Activated CD4-positive, alpha-beta T cell treated with anti-CD3 and anti-CD28 coated beads, Interleukin-2, amount 10 ng/mL, durations not matched to agents 7 days and 5 days (primary cell): ENCODE measurements around the gene NSF. TPM values are rescaled to one million over a fixed set of nuclear protein-coding genes. Genes with fewer than 3 reads are reported as not detected.
"Not testable (repeated sequence)": the region's sequence is repeated elsewhere in the genome, so short reads cannot be mapped to it uniquely, and the experiment has no call there.

Experiments used
- CTCF ChIA-PET: fragments of 350-600 bp; sonication (Branson Sonifier 250); formaldehyde crosslinking; loops from one replicate; lab custom pipeline; 2021; ENCODE audit warnings: antibody characterized with exemption; lab: Charles Lee
- POLR2A ChIA-PET: fragments of 350-600 bp; sonication (Branson Sonifier 250); formaldehyde crosslinking; loops from one replicate; lab custom pipeline; 2021; ENCODE audit warnings: antibody characterized with exemption; lab: Charles Lee
- DNase-seq: peaks from one replicate; pipeline ENCODE4 v3.0.0-alpha.2; 2020
- H3K27ac Mint-ChIP-seq: one replicate; pipeline ENCODE4 v1.8.0; 2021; ENCODE audit warnings: mild to moderate bottlenecking, moderate library complexity, mixed read lengths
- H3K27me3 Mint-ChIP-seq: one replicate; pipeline ENCODE4 v1.8.0; 2021; ENCODE audit warnings: mixed read lengths
- H3K36me3 Mint-ChIP-seq: one replicate; pipeline ENCODE4 v1.8.0; 2021; ENCODE audit warnings: low read depth, mixed read lengths
- H3K4me1 Mint-ChIP-seq: one replicate; pipeline ENCODE4 v1.8.0; 2021; ENCODE audit warnings: mixed read lengths
- H3K4me3 Mint-ChIP-seq: one replicate; pipeline ENCODE4 v1.8.0; 2021; ENCODE audit warnings: mild to moderate bottlenecking, moderate library complexity, mixed read lengths
- H3K9me3 Mint-ChIP-seq: one replicate; pipeline ENCODE4 v1.8.0; 2021; ENCODE audit warnings: mixed read lengths
- total RNA-seq, 2 experiments: library from RNA; stranded (reverse); gene quantifications; one replicate each; pipeline ENCODE4 v1.2.3, GENCODE V29; 2021

The NSF gene
- total RNA-seq, 2 experiments from 2014 or later: 49.4 to 50.9 TPM

GRCh38 chr17:46603125-46603524, 12.7 kb downstream of the NSF start:
- H3K27ac Mint-ChIP-seq, H3K36me3 Mint-ChIP-seq, H3K4me3 Mint-ChIP-seq, H3K9me3 Mint-ChIP-seq, DNase-seq, POLR2A ChIA-PET, H3K27me3 Mint-ChIP-seq, CTCF ChIA-PET, H3K4me1 Mint-ChIP-seq: not testable (repeated sequence)

GRCh38 chr17:46611304-46611703, 20.8 kb downstream of the NSF start:
- H3K36me3 Mint-ChIP-seq, H3K4me3 Mint-ChIP-seq, DNase-seq, H3K9me3 Mint-ChIP-seq, H3K27me3 Mint-ChIP-seq, H3K27ac Mint-ChIP-seq, H3K4me1 Mint-ChIP-seq, CTCF ChIA-PET, POLR2A ChIA-PET: not testable (repeated sequence)

GRCh38 chr17:46613876-46614275, 23.4 kb downstream of the NSF start:
- H3K9me3 Mint-ChIP-seq, H3K4me1 Mint-ChIP-seq, POLR2A ChIA-PET, CTCF ChIA-PET, H3K27ac Mint-ChIP-seq, DNase-seq, H3K4me3 Mint-ChIP-seq, H3K36me3 Mint-ChIP-seq, H3K27me3 Mint-ChIP-seq: not testable (repeated sequence)

GRCh38 chr17:46617121-46617520, 26.7 kb downstream of the NSF start:
- H3K4me1 Mint-ChIP-seq, H3K27me3 Mint-ChIP-seq, POLR2A ChIA-PET, H3K4me3 Mint-ChIP-seq, H3K27ac Mint-ChIP-seq, H3K36me3 Mint-ChIP-seq, DNase-seq, CTCF ChIA-PET, H3K9me3 Mint-ChIP-seq: not testable (repeated sequence)

- H3K36me3 Mint-ChIP-seq, H3K4me1 Mint-ChIP-seq, H3K27me3 Mint-ChIP-seq, H3K9me3 Mint-ChIP-seq, DNase-seq, CTCF ChIA-PET, H3K27ac Mint-ChIP-seq, H3K4me3 Mint-ChIP-seq, POLR2A ChIA-PET: not testable (repeated sequence)
Measured at GRCh38 chr17:46618975-46619374, 28.5 kb downstream of the NSF start.

- H3K36me3 Mint-ChIP-seq, H3K4me3 Mint-ChIP-seq, H3K27me3 Mint-ChIP-seq, H3K9me3 Mint-ChIP-seq, H3K4me1 Mint-ChIP-seq, POLR2A ChIA-PET, CTCF ChIA-PET, H3K27ac Mint-ChIP-seq, DNase-seq: not testable (repeated sequence)
Measured at GRCh38 chr17:46623790-46624189, 33.3 kb downstream of the NSF start.

- H3K27ac Mint-ChIP-seq, CTCF ChIA-PET, POLR2A ChIA-PET, H3K27me3 Mint-ChIP-seq, H3K36me3 Mint-ChIP-seq, DNase-seq, H3K4me3 Mint-ChIP-seq, H3K4me1 Mint-ChIP-seq, H3K9me3 Mint-ChIP-seq: not testable (repeated sequence)
Measured at GRCh38 chr17:46624726-46625125, 34.3 kb downstream of the NSF start.

GRCh38 chr17:46627452-46627851, 37.0 kb downstream of the NSF start:
- H3K36me3 Mint-ChIP-seq, CTCF ChIA-PET, H3K9me3 Mint-ChIP-seq, DNase-seq, H3K27me3 Mint-ChIP-seq, POLR2A ChIA-PET, H3K4me1 Mint-ChIP-seq, H3K4me3 Mint-ChIP-seq, H3K27ac Mint-ChIP-seq: not testable (repeated sequence)

- H3K27ac Mint-ChIP-seq, H3K4me1 Mint-ChIP-seq, H3K27me3 Mint-ChIP-seq, POLR2A ChIA-PET, CTCF ChIA-PET, H3K9me3 Mint-ChIP-seq, DNase-seq, H3K36me3 Mint-ChIP-seq, H3K4me3 Mint-ChIP-seq: not testable (repeated sequence)
Measured at GRCh38 chr17:46628753-46629436, 38.4 kb downstream of the NSF start.

GRCh38 chr17:46632146-46632545, 41.7 kb downstream of the NSF start:
- H3K4me3 Mint-ChIP-seq, H3K4me1 Mint-ChIP-seq, H3K9me3 Mint-ChIP-seq, H3K27me3 Mint-ChIP-seq, POLR2A ChIA-PET, CTCF ChIA-PET, H3K27ac Mint-ChIP-seq, H3K36me3 Mint-ChIP-seq, DNase-seq: not testable (repeated sequence)

GRCh38 chr17:46634844-46635243, 44.4 kb downstream of the NSF start:
- H3K27me3 Mint-ChIP-seq, H3K9me3 Mint-ChIP-seq, H3K4me3 Mint-ChIP-seq, H3K27ac Mint-ChIP-seq, H3K36me3 Mint-ChIP-seq, POLR2A ChIA-PET, DNase-seq, H3K4me1 Mint-ChIP-seq, CTCF ChIA-PET: not testable (repeated sequence)

GRCh38 chr17:46641861-46642656, 51.6 kb downstream of the NSF start:
- DNase-seq, CTCF ChIA-PET: not testable (repeated sequence)

GRCh38 chr17:46647251-46647650, 56.8 kb downstream of the NSF start:
- CTCF ChIA-PET, POLR2A ChIA-PET: not testable (repeated sequence)

More at GRCh38 chr17:46641861-46642656, 51.6 kb downstream of the NSF start:
- H3K27ac Mint-ChIP-seq, H3K4me3 Mint-ChIP-seq, POLR2A ChIA-PET, H3K9me3 Mint-ChIP-seq, H3K36me3 Mint-ChIP-seq, H3K4me1 Mint-ChIP-seq, H3K27me3 Mint-ChIP-seq: not testable (repeated sequence)

More at GRCh38 chr17:46647251-46647650, 56.8 kb downstream of the NSF start:
- DNase-seq, H3K27me3 Mint-ChIP-seq, H3K36me3 Mint-ChIP-seq, H3K4me1 Mint-ChIP-seq, H3K27ac Mint-ChIP-seq, H3K4me3 Mint-ChIP-seq, H3K9me3 Mint-ChIP-seq: not testable (repeated sequence)
